ENCODE results near the gene CACNA2D3. TPM values are rescaled to one million over a fixed set of nuclear protein-coding genes. Genes with fewer than 3 reads are reported as not detected.

The CACNA2D3 gene
- polyA plus RNA-seq, 3 donors: 1.2 to 1.9 (median 1.7) TPM

DNA sequence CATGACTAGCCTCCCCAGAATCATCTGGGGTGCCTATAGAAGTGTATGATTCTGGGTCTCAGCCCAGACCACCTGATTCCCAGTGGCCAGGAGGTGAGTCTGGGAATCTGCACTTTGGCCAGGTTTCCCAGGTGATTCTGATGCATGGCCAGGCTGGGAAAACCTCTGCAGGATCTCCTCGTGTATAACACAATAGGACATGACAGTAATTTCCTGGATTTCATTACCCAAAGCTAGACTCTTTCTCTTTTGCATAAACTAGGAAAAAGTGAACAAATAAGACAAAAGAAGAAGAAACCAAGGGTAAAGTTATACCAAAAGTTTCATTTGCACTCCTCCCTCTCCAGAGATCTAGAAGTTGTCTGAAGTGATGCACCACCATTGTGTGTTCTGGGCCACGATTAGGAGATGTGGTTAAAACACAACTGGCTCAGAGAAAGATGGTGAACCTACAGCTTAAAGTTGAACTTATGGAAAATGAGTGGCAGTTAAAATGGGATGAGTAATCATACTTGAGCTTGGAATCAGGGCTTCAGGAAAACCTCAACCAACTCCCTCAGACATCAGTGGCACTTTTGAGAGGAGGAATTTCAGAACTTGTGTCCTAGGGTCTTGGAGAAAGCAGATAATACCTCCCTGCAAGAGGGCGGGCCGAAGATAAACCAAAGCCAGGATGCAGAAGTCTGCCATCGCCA, 914.7 kb downstream of the CACNA2D3 start:
- DNase-seq (ENCODE audit: extremely low read depth in 1 of 11, low read depth in 9 of 11, low spot score in 4 of 11): no peak

DNA sequence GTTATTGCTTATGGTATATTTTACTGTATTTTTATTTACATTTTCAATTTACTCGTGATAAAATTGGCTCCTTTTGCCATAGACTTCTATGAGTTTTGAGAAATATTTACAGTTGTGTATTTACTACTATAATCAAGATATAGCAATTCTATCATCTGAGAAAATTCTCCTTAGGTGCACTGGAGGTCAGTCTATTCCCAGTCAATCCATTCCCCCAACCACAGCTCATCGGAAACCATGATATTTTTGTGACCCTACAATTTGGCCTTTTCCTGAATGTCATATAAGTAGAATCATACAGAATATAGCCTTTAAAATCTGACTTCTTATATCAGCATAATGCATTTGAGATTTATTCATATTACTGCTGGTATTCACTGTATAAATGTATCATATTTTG, 920.2 kb downstream of the CACNA2D3 start:
- DNase-seq (ENCODE audit: extremely low read depth in 1 of 11, low read depth in 9 of 11, low spot score in 4 of 11): no peak

GRCh38 chr3:55044486-55044885, 922.1 kb downstream of the CACNA2D3 start:
- no peak for DNase-seq (ENCODE audit: extremely low read depth in 1 of 11, low read depth in 9 of 11, low spot score in 4 of 11)

GRCh38 chr3:55059027-55059629, 936.8 kb downstream of the CACNA2D3 start:
- DNase-seq (ENCODE audit: extremely low read depth in 1 of 11, low read depth in 9 of 11, low spot score in 4 of 11): no peak

GRCh38 chr3:55060896-55061719, 938.8 kb downstream of the CACNA2D3 start:
- DNase-seq (ENCODE audit: extremely low read depth in 1 of 11, low read depth in 9 of 11, low spot score in 4 of 11): no peak

DNA sequence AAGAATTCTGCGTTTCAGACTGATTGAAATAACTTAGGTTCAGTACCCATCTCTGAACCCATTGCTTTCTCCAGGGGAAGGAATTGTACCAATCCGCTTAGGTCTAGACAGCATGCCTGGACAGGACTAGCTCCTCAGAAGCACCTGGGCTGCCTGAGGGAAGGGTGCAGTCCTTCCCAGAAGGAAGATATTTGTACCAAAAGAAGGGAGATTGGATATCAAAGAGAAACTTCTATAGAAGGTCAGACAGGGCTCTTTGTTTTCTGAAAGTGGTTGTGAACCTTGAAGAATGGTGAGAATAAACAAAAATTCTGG, 939.3 kb downstream of the CACNA2D3 start:
- no peak for DNase-seq (ENCODE audit: extremely low read depth in 1 of 11, low read depth in 9 of 11, low spot score in 4 of 11)

DNA sequence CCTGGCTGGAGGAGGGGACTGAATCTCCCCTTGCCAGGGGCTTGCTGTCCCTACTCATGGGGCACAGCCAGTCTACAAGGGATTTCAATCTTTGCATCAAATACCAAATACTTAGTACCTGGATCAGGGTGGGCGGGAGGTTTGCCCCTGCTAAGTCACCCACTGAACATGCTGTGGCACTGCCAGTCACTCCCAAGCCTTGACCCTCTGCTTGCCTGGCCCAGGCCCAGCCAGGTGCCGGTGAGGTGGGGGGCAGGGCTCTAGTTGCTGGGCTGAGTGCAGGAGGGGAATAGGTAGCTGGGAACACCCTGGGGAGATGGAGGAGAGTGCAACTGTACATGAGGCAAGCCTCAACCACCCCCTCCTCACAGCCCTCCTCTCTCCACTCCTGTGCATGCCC, 941.8 kb downstream of the CACNA2D3 start:
- no peak for DNase-seq (ENCODE audit: extremely low read depth in 1 of 11, low read depth in 9 of 11, low spot score in 4 of 11)

GRCh38 chr3:55065331-55065730, 943.0 kb downstream of the CACNA2D3 start:
- DNase-seq (ENCODE audit: extremely low read depth in 1 of 11, low read depth in 9 of 11, low spot score in 4 of 11): no peak

- peak; percentile 12 to 50 (median 28) for DNase-seq (ENCODE audit: extremely low read depth in 1 of 11, low read depth in 9 of 11, low spot score in 4 of 11)
Observed at GRCh38 chr3:55066551-55067047, 944.2 kb downstream of the CACNA2D3 start.

GRCh38 chr3:55069950-55070349, 947.6 kb downstream of the CACNA2D3 start:
- no peak for DNase-seq (ENCODE audit: extremely low read depth in 1 of 11, low read depth in 9 of 11, low spot score in 4 of 11)

DNA sequence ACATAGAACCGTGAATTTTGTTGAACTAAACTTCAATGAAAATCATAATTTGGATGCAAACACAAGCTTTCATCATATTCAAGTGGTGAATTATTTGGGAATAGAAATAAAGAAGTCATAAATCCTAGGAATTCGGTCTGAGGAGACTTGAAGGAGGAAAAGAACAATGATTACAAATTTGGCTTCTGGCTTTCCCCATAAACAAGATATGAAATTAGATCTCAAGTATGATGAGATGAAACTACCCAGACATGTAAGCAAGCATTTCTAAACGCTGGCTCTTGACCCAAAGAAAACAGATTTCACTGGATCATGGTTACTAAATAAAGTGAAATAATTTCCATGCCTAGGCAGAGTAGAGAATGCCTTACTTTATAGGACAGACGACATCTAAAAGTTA, 952.4 kb downstream of the CACNA2D3 start:
- no peak for DNase-seq (ENCODE audit: extremely low read depth in 1 of 11, low read depth in 9 of 11, low spot score in 4 of 11)

GRCh38 chr3:55075846-55076245, 953.5 kb downstream of the CACNA2D3 start:
- no peak for DNase-seq (ENCODE audit: extremely low read depth in 1 of 11, low read depth in 9 of 11, low spot score in 4 of 11)

DNA sequence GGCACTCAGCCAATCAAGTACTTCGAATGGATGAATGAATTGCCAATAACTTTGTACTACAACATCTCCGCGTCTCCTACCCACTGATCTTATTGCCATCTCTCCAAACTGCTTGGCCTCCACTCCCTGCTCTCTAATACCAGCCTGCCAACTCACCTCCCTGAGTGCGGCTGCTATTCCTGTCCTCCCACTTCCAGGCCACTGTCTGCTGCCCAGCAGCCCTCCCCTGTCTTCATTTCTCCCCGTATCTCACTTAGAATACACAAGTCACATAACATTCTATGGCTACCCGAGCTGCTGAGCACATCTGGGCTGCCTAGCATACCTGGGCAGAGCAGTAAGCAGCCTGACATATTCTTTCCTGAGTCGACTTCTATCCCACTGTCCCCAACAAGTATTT, 955.4 kb downstream of the CACNA2D3 start:
- DNase-seq (ENCODE audit: extremely low read depth in 1 of 11, low read depth in 9 of 11, low spot score in 4 of 11): no peak

GRCh38 chr3:55078876-55079275, 956.5 kb downstream of the CACNA2D3 start:
- DNase-seq (ENCODE audit: extremely low read depth in 1 of 11, low read depth in 9 of 11, low spot score in 4 of 11): no peak

DNA sequence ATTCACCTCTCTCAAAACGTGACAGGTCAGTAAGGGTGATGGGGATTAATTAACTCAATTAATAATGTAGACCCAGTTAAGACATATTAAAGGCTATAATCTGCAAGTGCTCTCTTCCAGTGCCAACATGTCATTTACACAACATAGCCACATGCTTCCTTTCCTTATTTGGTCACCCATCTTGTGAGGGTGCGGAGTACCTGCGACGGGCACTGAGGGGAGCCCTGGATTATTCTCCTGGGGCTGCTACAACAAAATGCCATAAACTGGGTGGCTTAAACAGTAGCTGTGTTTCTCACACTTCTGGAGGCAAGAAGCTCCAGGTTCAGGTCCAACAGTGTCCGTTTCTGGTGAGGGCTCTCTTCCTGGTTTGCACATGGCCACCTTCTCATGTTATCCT, 962.9 kb downstream of the CACNA2D3 start:
- DNase-seq (ENCODE audit: extremely low read depth in 1 of 11, low read depth in 9 of 11, low spot score in 4 of 11): no peak

- no peak for DNase-seq (ENCODE audit: extremely low read depth in 1 of 11, low read depth in 9 of 11, low spot score in 4 of 11)
Observed at GRCh38 chr3:55089211-55089610, 966.9 kb downstream of the CACNA2D3 start.

DNA sequence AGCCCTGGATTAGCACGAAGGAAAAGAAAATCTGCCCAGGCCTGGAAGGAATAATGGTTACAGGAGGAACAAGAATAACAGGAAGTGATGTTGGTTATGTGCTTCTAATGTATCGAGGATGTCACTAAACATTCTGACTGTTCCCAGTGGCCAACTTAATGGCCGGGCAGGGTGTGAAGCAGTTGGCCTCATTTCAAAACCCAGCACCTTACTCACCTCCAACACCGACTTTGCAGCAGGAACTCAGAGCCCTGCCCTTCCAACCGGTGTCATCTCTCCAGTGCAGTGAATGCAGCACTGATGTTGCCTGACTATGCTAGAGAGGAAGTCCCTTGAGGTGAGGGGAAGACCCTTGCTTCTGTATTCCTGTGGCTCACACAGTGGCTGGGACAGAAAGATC, 967.9 kb downstream of the CACNA2D3 start:
- no peak for DNase-seq (ENCODE audit: extremely low read depth in 1 of 11, low read depth in 9 of 11, low spot score in 4 of 11)

- no peak for DNase-seq (ENCODE audit: extremely low read depth in 1 of 11, low read depth in 9 of 11, low spot score in 4 of 11)
Observed at GRCh38 chr3:55090746-55091145, 968.4 kb downstream of the CACNA2D3 start.

GRCh38 chr3:55091381-55092225, 969.3 kb downstream of the CACNA2D3 start:
- no peak for DNase-seq (ENCODE audit: extremely low read depth in 1 of 11, low read depth in 9 of 11, low spot score in 4 of 11)

All from renal cortex interstitium (tissue), 11 donors.